Neural crest cell (in vitro differentiated cells): ENCODE data around the gene ORC1. TPM values are rescaled to one million over a fixed set of nuclear protein-coding genes. Genes with fewer than 3 reads are reported as not detected.

ENCODE experiments used
- DNase-seq: peaks from one replicate; pipeline ENCODE4 v3.0.0; 2021; ENCODE audit warnings: low read depth, mixed read lengths, low spot score
- H3K27ac Mint-ChIP-seq: one replicate; pipeline ENCODE4 v1.8.0; 2021; ENCODE audit warnings: mild to moderate bottlenecking, mixed read lengths; ENCODE audit not compliant: unreplicated experiment
- H3K27me3 Mint-ChIP-seq: 2 replicates; pipeline ENCODE4 v1.8.0; 2021; ENCODE audit warnings: low read depth, mild to moderate bottlenecking, mixed read lengths
- H3K36me3 Mint-ChIP-seq: 2 replicates; pipeline ENCODE4 v1.8.0; 2021; ENCODE audit warnings: low read depth, mild to moderate bottlenecking, mixed read lengths
- H3K4me1 Mint-ChIP-seq: 2 replicates; pipeline ENCODE4 v1.8.0; 2021; ENCODE audit warnings: mixed read lengths
- H3K4me3 Mint-ChIP-seq: one replicate; pipeline ENCODE4 v1.8.0; 2021; ENCODE audit warnings: mild to moderate bottlenecking, mixed read lengths
- H3K9me3 Mint-ChIP-seq: 2 replicates; pipeline ENCODE4 v1.8.0; 2021; ENCODE audit warnings: mixed read lengths
- total RNA-seq: library from RNA; stranded (reverse); gene quantifications from 2 replicates; pipeline ENCODE4 v1.2.1, GENCODE V29; 2021
- TF ChIP-seq, protein P1 (sequence below): fragments of 200-600 bp; sonication (generic); conservative IDR thresholded peaks from 2 replicates; pipeline ENCODE4 v1.5.0; 2021; ENCODE audit warnings: antibody characterized with exemption, mild to moderate bottlenecking

Gene ORC1
- total RNA-seq, 1 donor from 2014 or later: 36.9 TPM

DNA sequence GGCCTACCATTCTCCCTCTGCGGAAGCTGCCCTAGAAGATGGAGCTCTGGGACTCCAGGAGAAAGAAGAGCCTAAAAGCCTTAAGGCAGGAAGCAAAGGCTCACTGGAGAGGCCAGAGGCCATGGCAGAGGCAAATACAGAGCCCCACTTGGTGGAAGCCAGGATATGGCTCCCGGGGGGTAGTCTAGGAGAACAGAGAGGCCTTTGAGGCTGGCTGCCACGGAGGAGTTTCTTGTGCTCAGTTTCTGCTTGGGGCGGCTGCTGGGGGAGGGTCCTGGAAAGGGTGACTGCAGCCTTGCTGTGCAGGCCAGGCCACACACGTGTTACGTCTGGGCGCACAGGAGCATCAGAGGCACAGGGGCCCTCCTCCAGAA lies 43.6 kb downstream of the ORC1 start:
- TF ChIP-seq, protein P1, sequence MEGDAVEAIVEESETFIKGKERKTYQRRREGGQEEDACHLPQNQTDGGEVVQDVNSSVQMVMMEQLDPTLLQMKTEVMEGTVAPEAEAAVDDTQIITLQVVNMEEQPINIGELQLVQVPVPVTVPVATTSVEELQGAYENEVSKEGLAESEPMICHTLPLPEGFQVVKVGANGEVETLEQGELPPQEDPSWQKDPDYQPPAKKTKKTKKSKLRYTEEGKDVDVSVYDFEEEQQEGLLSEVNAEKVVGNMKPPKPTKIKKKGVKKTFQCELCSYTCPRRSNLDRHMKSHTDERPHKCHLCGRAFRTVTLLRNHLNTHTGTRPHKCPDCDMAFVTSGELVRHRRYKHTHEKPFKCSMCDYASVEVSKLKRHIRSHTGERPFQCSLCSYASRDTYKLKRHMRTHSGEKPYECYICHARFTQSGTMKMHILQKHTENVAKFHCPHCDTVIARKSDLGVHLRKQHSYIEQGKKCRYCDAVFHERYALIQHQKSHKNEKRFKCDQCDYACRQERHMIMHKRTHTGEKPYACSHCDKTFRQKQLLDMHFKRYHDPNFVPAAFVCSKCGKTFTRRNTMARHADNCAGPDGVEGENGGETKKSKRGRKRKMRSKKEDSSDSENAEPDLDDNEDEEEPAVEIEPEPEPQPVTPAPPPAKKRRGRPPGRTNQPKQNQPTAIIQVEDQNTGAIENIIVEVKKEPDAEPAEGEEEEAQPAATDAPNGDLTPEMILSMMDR: no peak
- Mint-ChIP-seq H3K27ac (peak overlapping the region; percentile 96), H3K9me3 (no peaks in the 10 kb centered on the region), H3K4me3 (peak overlapping the region; percentile 87), H3K36me3 (peaks cover 24% of the 10 kb centered on the region), H3K4me1 (peaks cover 38% of the 10 kb centered on the region), H3K27me3 (peaks cover 6% of the 10 kb centered on the region)
- DNase-seq: peak; percentile 43

DNA sequence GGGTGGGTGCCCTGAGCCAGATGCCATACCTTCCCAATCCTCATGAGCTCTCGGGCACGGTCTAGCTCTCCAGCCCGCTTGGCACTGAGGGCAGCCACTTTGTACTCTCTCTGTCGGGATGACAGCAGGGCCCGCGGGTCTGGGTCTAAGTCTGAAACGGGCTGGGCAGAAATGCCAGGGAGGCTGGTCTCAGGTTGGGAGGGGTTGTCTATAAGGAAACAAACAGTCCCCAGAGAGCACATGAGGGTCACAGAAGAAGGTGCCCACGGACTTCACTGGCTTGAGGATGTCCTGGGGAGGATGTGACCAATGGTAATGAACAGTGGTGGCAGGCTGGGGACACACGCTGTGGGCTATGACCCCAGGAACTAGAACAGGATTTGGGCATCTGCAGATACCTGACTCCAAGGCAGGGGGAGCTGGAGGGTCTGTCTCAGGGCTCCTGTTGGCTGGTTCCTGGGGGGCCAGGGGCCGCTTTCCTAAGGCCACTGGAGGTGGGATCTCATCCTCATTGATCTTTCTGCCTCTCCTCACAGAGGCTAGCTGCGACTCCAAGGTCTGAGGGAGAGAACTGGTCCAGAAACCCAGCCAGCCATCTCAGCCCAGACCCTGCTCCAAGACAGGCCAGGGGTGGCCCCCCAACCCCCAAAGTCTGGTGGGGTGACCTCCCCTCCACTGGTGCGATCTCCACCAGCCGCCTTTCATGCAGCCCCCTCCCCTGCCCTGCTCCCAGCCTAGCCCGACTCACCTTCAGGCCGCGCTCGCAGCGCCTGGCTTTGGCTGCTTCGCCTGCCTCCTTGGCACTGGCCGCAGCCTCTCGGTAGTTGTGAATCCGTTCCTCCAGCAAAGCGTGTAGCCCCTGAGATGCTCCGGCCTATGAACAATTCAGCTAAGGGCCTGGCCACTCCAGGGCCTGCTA lies 44.3 kb downstream of the ORC1 start:
- TF ChIP-seq, protein P1: no peak
- no peaks in the 10 kb centered on the region for H3K9me3 Mint-ChIP-seq
- no peak for DNase-seq
- peak overlapping the region; percentile 87 for H3K4me3 Mint-ChIP-seq
- H3K27me3 Mint-ChIP-seq: peaks cover 4% of the 10 kb centered on the region
- H3K27ac Mint-ChIP-seq: peak overlapping the region; percentile 96
- H3K36me3 Mint-ChIP-seq: peaks cover 28% of the 10 kb centered on the region
- H3K4me1 Mint-ChIP-seq: peaks cover 32% of the 10 kb centered on the region

DNA sequence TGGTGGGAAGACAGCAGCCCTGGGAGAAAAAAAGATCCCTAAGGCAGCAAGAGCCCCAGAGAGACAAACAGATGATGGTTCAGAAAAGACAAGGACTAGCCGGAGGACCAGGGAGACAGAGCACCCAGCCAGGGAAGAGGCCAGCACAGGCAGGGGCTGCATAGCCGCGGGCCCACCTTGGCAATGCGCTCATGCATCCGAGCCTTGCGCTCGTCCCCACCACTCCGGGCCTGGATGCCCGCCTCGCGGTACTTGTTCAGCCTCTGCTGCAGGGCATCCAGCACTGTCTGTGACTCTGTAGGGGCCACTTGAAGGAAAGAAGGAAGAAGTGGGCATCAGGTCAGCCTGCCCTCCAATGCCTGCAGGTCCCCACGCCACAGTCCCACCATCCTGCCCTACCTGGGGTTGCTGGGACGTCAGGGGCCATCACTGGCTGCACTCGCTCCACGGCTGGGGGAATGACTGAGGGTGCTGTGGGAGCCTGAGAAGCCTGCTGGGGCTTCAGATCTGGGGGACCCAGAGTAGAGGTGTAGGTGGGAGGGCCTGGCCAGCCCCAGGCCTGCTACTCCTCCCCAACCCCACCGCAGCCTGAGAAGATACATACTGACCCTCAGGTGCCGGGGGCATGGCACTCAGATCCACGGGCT lies 45.2 kb downstream of the ORC1 start:
- H3K36me3 Mint-ChIP-seq: peaks cover 28% of the 10 kb centered on the region
- no peak for DNase-seq
- H3K27ac Mint-ChIP-seq: peak overlapping the region; percentile 96
- H3K4me1 Mint-ChIP-seq: peaks cover 22% of the 10 kb centered on the region
- H3K4me3 Mint-ChIP-seq: no peak overlapping the region
- TF ChIP-seq, protein P1: no peak
- H3K9me3 Mint-ChIP-seq: no peaks in the 10 kb centered on the region
- peaks cover 4% of the 10 kb centered on the region for H3K27me3 Mint-ChIP-seq

DNA sequence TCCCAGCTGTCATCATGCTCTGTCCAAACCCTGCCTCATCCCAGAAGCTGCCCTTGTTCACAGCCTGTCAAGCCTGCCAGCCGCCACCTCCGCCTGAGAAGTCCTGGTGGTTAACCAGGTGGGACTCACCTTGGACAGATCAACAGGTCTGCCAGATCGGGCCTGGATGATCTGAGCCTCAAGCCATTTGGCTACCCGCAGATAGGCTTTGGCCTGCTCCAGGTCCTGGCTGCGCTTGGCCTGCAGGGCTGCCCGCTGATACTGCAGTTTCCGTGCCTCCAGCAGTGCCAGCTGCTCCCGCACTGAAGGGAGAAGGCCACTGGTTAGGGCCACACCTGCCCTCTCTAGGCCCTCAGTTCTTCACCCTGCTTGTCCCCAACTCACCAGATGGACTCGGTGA lies 46.8 kb downstream of the ORC1 start:
- TF ChIP-seq, protein P1: no peak
- Mint-ChIP-seq H3K4me3 (peak overlapping the region; percentile 15), H3K27me3 (peaks cover 4% of the 10 kb centered on the region), H3K9me3 (no peaks in the 10 kb centered on the region), H3K4me1 (peaks cover 28% of the 10 kb centered on the region), H3K27ac (no peak overlapping the region), H3K36me3 (peaks cover 37% of the 10 kb centered on the region)
- no peak for DNase-seq

DNA sequence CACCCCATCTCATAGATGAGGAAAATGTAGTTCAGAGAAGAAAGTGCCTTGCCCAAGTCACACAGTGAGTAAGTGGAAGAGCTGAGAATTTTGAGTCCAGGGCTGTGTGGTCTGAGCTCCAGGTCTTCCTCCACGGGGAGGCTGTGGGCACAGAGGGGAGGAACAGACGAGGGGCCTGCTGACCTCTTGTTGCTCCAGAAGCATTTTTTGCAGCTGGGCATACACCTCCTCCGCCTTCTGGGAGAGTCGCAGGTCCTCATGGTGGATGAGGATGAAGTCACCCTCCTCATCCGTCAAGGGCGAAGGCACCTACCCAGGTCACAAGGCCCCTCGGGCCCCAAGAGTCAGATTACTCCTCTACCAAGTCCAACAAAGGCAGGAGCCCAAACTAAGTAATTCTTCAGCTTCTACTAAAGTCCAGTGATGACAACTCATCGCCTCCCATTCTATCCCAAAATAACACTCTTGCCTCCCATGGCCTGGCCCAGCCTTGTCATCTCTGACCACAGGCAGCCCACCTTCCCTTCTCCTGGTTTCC lies 47.3 kb downstream of the ORC1 start:
- Mint-ChIP-seq H3K27ac (no peak overlapping the region), H3K4me3 (peak overlapping the region; percentile 4), H3K36me3 (peaks cover 34% of the 10 kb centered on the region), H3K27me3 (peaks cover 4% of the 10 kb centered on the region), H3K9me3 (no peaks in the 10 kb centered on the region), H3K4me1 (peaks cover 29% of the 10 kb centered on the region)
- TF ChIP-seq, protein P1: no peak
- no peak for DNase-seq
